HG03521 (cell line): Measurements from ENCODE around the gene DIPK1B.

Source experiments
- ATAC-seq: cut with Tn5 transposase; IDR thresholded peaks from one replicate; pipeline ENCODE4 v1.9.1; 2021; ENCODE audit warnings: mild to moderate bottlenecking, moderate library complexity; ENCODE audit not compliant: unreplicated experiment

Gene DIPK1B

DNA sequence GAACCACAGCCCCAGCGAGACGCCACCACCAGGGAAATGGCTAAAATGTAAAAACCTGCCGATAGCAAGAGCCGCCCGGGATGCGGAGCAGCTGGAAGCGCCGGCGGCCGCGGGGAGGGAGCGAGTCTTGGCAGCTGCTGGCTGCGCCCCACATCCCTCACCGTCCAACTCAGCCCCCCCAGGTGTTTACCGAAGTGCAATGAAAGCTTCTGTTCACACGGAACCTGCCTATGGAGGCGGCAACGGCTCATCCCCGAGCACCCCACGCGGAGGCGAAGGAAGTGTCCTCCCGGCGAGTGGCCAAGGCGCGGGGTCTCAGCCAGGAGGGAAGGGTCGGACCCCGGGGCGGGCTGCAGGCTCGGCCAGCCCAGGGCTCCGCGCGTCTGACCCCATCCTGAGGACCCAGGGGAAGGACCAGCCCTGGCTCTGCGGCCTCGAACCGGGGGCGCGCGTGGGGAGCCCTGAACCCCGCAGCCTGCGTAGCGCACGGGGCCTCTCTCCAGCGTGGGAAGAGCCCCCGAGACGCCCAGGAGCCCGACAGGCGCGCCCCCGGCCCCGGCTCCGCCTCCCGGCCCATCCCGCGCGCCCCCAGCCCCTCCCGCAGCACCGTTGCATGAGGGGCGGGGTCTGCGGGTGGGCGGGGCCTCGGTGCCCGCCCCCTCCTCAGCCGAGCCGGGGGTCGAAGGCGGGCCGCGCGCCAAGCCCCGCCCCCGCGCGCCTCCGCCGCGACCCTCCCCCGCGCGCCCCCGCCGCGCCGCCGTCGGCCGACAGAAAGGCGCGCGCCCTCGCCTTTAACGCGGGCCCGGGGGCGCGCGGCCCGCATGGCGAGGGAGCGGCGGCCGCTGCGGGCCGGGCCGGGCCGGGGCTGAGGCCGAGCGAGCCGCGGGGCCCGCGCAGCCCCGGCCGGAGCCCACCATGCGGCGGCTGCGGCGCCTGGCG, at the start of gene DIPK1B:
TSS of gene DIPK1B (plus strand) at position 822 of the 939 bp plus-strand sequence. CDS start at position 916, 94 bp downstream.
- ATAC-seq, result no peak

DNA sequence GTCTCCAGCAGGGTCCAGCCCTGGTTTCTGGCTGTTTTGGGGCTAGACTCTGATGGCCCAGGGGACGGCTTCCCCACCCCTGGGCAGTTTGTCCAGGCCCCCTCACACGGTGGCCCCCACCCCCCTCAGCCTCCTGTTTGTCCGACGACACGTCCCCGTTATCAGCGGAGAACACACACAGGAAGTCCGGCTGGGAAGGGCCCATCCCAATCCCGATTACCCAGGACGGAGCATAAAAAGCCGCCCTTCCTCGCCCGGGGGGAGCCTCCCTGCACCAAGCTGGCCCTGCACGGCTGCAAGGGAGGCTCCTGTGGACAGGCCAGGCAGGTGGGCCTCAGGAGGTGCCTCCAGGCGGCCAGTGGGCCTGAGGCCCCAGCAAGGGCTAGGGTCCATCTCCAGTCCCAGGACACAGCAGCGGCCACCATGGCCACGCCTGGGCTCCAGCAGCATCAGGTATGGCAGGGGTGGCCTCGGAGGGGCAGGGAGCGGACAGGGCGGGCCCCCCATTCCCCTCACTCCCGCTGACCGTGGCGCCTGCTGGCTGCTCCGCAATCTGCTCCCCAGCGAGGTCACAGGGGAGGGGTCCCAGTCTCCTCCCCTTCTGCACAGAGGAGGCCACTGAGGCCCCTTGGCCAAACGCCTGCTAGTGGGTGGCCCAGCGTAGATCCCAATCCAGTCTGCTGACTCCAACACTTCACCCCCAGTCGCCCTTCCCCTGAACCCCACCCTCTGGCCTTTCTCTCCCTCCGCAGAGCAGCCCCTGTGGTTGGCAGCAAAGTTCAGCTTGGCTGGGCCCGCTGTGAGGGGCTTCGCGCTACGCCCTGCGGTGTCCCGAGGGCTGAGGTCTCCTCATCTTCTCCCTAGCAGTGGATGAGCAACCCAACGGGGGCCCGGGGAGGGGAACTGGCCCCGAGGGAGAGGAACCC, 49.5 kb upstream of the DIPK1B start, which contains the start of gene EGFL7:
TSS of gene EGFL7 (plus strand) at position 261 of the 926 bp plus-strand sequence. CDS start 5,367 bp downstream, outside the sequence.
- no peak for ATAC-seq

DNA sequence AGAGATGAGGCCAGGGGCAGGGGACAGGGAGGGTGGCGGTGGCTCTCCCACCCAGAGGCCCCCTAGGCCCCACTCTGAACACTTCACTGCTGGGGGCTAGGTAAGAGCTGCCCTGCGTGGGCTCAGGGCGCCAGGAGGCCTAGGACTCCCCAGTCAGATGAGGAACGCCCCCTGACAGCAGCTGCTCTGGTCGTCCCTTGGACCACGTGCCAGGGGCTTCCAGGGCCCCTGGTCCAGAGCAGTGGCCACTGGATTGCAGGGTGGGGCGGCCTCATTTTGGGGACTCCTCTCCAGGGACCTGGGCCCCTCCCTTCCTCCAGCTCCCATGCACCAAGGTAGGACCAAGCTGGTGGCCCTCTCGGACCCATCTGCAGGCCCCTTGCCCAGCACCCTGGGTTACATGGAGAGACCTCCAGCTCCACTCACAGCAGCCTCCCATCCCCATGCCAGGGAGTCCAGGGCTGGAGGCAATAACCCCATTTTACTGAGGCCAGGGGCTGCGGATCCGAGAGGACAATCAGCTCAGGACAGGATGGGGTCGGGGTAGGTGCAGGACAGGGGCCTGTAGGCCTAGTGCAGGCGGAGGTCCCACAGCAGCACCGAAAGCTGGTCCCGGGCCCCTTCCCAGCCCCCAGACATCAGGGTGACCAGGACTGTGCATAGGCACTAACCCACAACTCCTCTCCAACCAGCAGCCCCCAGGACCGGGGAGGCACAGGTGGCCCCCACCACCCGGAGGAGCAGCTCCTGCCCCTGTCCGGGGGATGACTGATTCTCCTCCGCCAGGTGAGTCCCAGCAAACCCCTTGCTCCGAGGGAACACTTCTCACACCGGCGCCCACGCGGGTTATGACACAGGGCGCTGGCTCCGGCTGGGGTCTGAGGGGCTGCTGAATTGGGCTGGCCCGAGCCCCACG, 48.1 kb upstream of the DIPK1B start:
- ATAC-seq, result no peak

DNA sequence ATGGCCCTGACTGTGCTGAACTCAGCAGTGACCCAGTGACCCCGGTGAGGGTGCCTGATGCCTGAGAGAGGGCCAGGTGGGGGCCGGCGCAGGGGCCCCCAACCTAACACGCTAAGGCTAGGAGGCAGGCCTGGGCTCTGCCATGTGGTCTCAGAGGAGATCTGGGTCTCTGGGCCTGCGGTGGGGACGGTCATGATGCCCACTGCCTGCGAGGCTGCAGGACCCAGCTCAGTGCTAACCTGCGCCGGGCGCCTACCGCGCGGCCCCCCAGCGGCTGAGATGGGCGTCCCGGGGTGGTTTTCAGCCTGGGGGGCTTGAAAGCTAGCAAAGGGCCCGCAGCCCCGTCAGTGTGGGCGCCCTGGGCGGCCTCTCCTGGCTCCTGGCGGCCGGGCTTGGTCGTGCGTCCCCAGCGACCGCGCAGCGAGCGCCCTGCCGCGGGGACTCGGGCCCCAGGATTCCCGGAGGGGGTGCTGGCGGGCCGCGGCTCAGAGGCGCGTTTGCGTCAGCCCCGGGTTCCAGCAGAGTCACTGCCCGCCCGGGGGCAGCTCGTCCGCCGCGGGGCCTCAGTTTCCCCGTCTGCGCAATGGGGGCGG, 47.2 kb upstream of the DIPK1B start:
- ATAC-seq, result no peak

DNA sequence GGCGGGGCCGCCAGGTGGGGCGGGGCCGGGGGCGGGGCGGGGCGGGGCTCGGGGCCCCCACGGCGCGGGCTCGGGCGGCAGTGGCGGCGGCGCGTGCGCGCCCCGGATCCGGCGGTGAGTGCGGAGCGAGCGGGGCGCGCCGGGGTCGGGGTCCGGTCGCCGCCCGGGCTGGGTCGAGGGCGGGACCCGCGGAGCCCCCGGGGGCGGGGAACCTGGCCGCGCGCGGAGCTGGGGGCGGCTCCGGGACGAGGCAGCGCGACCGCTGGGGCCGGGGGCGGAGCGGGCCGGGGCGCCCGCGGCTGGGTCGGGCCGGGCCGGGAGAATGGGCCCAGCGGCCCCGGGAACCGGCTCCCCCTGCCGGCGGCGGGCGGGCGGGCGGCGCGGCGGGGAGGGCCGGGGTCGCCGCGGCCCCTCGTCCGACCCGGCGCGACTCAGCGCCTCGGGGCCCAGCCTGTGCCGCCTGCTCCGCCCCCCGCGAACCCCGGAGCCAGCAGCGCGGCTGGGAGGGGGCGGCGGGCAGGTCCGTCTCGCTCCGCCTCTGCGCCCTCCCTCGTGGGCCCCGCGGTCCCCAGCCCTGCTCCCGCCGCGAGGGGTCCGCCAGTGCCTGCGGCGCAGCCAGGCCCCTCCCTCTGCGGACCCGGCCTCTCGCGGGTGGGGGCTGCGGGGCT, 46.5 kb upstream of the DIPK1B start:
- no peak for ATAC-seq

DNA sequence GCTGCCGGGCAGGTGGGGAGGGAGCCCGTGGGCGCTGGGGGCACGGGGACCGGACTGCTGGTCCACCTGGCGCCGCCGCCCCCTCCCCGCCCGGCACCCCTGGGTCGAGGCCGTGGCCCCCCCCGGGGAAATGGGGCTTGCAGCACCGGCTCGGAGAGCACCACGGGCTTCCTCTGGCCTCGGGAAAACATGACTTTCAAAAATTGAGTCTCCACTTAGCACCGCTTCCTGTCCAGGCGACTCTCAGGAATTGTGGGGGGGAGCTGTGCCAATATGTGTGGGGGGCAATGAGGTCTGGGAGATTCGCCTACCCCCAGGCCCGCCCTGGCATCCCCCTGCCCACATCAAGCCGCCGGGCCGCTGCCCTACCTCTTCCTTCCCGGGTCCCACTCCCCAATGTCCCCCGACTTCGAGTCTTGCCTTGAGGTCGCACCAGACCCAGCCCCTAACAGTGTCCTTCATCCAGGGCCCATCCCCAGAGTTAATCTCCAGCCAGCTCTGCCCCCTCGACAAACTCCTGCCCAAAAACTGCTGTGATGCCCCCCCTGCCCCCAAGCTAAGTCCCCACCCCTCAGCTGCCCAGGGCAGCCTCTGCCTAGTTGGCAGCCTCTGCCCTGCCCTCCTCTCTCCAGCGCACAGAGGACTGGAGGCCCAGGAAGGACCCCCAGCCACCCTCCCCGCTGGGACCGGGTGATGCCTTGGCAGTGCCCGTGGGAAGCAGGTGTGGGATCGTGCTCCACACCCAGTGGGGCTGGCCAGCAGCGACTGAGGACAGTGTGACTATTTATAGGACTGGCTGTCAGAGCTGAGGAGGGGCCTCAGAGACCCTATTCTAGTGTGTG, 45.8 kb upstream of the DIPK1B start:
- no peak for ATAC-seq

DNA sequence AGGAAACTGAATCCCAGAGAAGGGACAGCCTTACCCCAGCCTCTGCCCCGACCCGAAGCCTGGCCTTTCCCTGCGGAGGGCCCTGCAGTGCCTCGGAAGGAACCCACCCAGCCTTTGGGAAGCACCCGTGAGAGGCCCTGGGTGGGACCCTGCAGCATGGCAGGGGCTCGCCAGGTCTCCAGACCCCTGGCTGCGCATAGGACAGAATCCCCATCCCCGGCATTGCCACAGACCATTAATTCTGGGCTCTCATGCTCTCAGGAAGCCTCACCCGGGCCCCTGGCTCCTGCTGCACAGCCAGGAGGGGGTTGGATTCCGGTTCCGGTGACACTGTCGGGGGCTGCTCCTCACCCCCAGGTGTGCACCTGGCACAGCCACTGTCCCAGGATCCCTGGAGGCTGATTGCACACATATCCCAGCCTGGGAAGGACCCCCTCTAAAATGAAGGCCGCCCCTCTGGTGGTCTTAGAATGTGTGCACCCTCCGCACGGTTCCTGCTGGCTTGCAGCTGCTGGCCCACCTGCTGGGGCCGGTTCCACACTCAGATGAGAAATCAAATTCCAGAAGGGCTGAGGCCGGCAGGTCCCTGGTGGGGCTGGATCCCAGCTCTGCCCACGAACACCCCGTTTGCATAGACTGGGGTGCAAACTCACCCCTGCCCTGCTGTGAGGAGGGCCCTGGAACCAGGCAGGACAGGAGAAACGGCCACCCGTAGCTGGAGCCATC, 45.0 kb upstream of the DIPK1B start:
- no peak for ATAC-seq

DNA sequence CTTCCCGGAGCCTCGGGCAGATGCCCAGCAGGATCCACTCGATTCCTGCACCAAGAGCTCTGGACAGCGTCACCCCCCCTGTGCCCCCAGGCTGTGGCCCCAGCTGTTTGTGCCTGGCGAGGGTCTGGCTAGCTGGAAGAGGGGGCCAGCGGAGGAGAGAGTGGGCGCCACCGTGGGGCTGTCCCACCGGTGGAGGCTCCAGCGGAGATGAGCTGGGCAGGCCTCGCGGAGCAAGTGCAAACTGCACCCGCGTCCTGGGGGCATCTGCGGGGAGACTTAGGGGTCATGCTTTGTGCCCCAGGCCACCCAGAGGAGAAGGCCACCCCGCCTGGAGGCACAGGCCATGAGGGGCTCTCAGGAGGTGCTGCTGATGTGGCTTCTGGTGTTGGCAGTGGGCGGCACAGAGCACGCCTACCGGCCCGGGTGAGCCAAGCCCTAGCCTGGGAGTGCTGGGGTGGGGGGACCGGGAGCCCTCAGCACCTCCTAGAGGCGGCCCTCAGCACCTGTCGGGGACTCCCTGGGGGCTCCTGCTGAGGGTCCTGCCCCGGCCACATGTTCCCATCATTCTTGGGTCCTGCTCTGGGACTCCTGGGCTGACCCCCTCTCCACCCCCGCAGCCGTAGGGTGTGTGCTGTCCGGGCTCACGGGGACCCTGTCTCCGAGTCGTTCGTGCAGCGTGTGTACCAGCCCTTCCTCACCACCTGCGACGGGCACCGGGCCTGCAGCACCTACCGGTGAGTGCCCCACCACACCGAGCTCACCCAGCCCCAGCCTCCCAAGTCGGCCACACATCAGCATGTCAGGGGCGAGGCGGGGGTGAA, 44.2 kb upstream of the DIPK1B start:
- ATAC-seq, result no peak

DNA sequence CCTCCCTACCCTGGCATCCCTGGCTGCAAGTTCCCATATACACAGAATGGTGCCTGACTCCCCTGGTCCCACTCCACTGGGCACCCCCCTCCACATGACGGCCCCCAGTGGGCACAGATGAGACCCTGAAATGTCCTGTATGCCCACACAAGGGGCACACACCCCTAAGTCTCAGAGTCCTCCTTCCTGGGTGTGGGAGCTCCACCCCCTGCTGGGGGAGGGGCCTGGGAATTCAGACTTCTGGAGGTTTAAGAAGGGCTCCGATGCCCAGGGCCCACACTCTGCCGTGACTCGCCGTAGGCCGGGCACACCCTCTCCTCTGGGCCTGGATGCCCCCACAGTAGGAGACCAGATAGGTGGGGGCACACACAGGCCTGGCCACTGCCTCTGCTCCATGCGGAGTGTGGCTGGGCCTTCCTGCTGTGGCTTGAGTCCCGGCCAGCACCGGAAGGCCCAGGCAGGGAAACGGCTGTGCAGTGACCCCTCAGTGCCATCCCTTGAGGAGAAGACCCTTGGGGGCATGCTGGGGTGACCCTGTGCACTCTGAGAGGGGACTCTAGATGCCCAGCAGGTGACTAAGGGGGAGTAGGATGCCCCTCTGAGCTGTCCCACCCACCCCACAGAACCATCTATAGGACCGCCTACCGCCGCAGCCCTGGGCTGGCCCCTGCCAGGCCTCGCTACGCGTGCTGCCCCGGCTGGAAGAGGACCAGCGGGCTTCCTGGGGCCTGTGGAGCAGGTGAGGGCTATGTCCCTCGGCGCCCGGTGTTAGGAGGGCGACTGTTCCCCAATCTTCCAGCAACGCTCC, 43.2 kb upstream of the DIPK1B start:
- no peak for ATAC-seq

DNA sequence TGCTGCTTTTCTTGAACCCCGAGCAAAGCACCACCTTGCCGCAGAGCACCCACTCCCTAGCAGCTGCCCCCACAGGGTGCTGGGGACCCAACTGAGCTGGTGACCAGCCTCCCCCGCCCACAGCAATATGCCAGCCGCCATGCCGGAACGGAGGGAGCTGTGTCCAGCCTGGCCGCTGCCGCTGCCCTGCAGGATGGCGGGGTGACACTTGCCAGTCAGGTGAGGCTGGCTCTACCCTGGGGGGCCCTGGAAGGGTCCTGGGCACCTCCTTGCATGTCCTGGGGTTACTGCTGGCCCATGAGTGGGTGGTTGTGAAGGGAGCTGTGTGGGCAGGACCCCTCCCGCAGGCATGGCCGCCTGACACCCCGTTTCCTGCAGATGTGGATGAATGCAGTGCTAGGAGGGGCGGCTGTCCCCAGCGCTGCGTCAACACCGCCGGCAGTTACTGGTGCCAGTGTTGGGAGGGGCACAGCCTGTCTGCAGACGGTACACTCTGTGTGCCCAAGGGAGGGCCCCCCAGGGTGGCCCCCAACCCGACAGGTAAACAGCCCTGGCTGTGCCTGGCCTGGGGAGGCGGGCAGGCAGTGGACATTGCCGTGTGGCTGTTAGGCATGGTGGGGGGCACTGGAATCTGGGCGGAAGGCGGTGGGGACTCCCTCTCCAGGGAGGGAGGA, 42.4 kb upstream of the DIPK1B start:
- ATAC-seq, result no peak

DNA sequence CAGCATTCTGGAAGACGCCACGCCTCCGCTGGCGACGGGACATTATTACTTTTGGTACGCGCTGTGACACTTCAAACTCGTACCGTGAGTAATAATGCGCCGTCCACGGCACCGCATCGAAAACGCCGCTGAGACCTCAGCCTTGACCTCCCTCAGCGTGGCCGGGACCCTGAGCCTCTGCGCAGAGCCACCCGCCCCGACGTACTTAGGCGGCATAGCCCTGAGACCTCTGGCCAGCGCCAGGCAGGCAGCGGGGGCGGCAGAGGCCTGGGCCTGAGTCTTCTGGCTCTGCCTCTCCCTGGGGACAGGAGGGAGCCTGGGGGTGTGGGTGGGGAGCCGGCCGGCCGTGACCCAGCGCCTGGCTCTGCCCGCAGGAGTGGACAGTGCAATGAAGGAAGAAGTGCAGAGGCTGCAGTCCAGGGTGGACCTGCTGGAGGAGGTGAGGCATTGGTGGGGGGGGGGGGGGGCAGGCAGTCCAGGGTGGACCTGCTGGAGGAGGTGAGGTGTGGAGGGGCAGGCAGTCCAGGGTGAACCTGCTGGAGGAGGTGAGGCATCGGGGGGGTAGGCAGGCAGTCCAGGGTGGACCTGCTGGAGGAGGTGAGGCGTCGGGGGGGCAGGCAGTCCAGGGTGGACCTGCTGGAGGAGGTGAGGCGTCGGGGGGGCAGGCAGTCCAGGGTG, 41.7 kb upstream of the DIPK1B start:
- no peak for ATAC-seq

DNA sequence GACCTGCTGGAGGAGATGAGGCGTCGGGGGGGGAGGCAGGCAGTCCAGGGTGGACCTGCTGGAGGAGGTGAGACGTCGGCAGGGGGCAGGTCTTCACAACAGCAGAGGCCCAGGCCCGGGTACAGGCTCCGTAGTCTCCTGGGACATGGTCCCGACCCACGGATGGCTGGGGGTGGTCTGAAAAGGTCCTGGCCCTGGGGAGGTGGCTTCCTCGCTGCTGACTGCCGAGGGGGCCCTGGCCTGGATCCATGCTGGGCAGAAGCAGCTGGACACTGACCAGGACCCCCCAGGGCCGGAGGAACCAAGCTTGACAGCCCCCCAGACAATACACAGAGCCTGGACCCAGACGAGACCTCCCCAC, 41.1 kb upstream of the DIPK1B start:
- no peak for ATAC-seq

DNA sequence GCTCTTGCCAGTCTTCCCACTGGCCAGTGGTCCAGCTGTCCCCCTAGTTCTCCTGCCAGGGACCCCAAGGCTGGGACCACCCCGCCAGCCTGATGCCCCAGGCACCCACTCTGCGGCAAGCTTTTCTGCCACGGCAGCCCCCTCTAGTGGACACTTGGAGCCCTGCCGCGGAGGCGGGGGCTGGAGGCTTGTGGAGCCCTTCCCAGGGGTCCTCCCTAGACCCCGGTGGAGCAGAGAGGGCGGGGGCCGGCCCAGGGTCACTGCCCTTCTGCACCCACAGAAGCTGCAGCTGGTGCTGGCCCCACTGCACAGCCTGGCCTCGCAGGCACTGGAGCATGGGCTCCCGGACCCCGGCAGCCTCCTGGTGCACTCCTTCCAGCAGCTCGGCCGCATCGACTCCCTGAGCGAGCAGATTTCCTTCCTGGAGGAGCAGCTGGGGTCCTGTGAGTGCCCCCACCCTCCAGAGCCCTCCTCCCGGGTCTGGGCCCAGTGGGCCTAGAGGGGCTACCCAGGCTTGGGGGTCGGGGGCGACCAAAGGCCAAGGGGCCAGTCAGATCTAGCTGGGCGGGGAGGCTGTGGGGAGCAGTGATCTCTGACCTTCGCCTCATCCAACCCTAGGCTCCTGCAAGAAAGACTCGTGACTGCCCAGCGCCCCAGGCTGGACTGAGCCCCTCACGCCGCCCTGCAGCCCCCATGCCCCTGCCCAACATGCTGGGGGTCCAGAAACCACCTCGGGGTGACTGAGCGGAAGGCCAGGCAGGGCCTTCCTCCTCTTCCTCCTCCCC, 40.5 kb upstream of the DIPK1B start:
- no peak for ATAC-seq

DNA sequence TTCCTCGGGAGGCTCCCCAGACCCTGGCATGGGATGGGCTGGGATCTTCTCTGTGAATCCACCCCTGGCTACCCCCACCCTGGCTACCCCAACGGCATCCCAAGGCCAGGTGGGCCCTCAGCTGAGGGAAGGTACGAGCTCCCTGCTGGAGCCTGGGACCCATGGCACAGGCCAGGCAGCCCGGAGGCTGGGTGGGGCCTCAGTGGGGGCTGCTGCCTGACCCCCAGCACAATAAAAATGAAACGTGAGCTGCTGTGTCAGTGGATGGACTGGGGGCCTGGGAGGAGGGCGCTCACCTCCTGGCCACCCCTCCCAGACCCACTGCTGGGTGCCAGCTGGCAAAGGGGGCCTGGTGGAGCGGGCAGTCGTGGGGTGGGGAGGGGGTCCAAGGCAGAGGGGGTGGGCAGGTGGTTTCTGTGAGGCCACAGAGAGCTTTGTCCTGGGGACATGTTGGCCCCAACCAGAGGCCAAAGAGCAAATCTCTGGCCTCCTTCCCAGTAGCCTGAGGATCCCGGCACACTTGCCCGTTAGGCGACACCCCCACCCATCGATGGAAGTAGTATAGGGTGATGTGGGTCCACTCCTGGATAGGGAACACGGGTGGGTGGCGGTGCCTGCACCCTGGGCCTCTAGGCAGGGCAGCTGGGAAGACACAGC, 39.8 kb upstream of the DIPK1B start:
- no peak for ATAC-seq
